Gastrocnemius medialis (tissue), 4 donors: ENCODE measurements around the gene TMEM115. TPM values are rescaled to one million over a fixed set of nuclear protein-coding genes. Genes with fewer than 3 reads are reported as not detected.

Source experiments
- ATAC-seq, 2 donors: fragments of 150-250 bp; one replicate each; pipeline ENCODE4 v1.9.1; 2016
- DNase-seq, 2 donors: peaks; one replicate each; pipeline ENCODE4 v3.0.0-alpha.2; 2019
- H3K27ac ChIP-seq, 4 donors: fragments of 200-600 bp; sonication (generic); 1 replicate in 1 of 4; 2 replicates in 3 of 4; pipeline ENCODE4 v1.5.1; 2016 to 2018; ENCODE audit warnings: mild to moderate bottlenecking in 2 of 4, moderate library complexity in 1 of 4
- H3K27me3 ChIP-seq, 3 donors: fragments of 200-600 bp; sonication (generic) in 2 of 3; 1 replicate in 1 of 3; 2 replicates in 2 of 3; pipeline versions ENCODE4 v1.5.1 to v1.6.0; 2016 to 2019; ENCODE audit warnings: mild to moderate bottlenecking in 1 of 3, moderate library complexity in 1 of 3
- H3K36me3 ChIP-seq, 2 donors: fragments of 200-600 bp; sonication (generic) in 1 of 2; one replicate each; pipeline ENCODE4 v1.5.1; 2017 to 2018
- H3K4me1 ChIP-seq, 2 donors: fragments of 200-600 bp; sonication (generic) in 1 of 2; one replicate each; pipeline ENCODE4 v1.5.1; 2016 to 2017; ENCODE audit warnings: mild to moderate bottlenecking in 2 of 2
- H3K4me3 ChIP-seq, 4 donors: fragments of 200-600 bp; sonication (generic) in 3 of 4; 1 replicate in 1 of 4; 2 replicates in 3 of 4; pipeline ENCODE4 v1.5.1; 2016 to 2019; ENCODE audit warnings: mild to moderate bottlenecking in 2 of 4
- H3K9me3 ChIP-seq, 3 donors: fragments of 200-600 bp; sonication (generic) in 2 of 3; 1 replicate in 1 of 3; 2 replicates in 2 of 3; pipeline ENCODE4 v1.5.1; 2016 to 2019
- CTCF ChIP-seq, 5 experiments: fragments of 450-650 bp in 3 of 5; fragments of 200-600 bp in 2 of 5; sonication (generic) in 2 of 5; IDR thresholded peaks in 4 of 5; conservative IDR thresholded peaks in 1 of 5; 1 replicate in 4 of 5; 2 replicates in 1 of 5; pipeline ENCODE4 v1.5.1; 2016 to 2019; ENCODE audit warnings: antibody characterized with exemption in 5 of 5, mild to moderate bottlenecking in 3 of 5, moderate library complexity in 3 of 5
- POLR2A ChIP-seq, 2 donors: fragments of 450-650 bp; IDR thresholded peaks; one replicate each; pipeline ENCODE4 v1.6.1; 2017; ENCODE audit warnings: antibody characterized with exemption in 2 of 2, mild to moderate bottlenecking in 2 of 2, moderate library complexity in 2 of 2
- in situ Hi-C, 4 donors: fragments of 200-750 bp; cut with MboI; loops; one replicate each; pipeline versions ENCODE4 v1.15.0 to v1.8.0; 2017; ENCODE audit warnings: low sequenced_read_pairs in 4 of 4
- intact Hi-C: fragments of 100-400 bp; cut with DNase I; formaldehyde crosslinking; loops from one replicate; pipeline ENCODE4 v1.15.1; 2023; ENCODE audit warnings: low total_unique reads
- total RNA-seq, 4 donors: library from RNA; depleted of rRNA; stranded (reverse); fragments of >200 nt; gene quantifications; one replicate each; pipeline versions ENCODE4 v1.1.0 to v1.2.3, GENCODE V29; 2016

The TMEM115 gene
- total RNA-seq, 4 donors from 2014 or later = 26.9 to 57.8 (median 42.3) TPM

GRCh38 chr3:50388016-50388719, 28.8 kb upstream of the TMEM115 start:
- H3K4me3 ChIP-seq = no peak overlapping the region
- peaks cover 18 to 23% of the 10 kb centered on the region in 2 donors for H3K4me1 ChIP-seq
- in situ Hi-C loops (no loop called here), intact Hi-C loops (loop anchor here (1.0 kb wide), 1 partner anchor 41 kb away; no protein-coding TSS in a partner anchor)
- H3K9me3 ChIP-seq = no peaks in the 10 kb centered on the region
- DNase-seq = no peak
- no peak for ATAC-seq
- H3K27me3 ChIP-seq = no peaks in the 10 kb centered on the region
- TF ChIP-seq POLR2A (IDR thresholded peaks at IDR 0.05) = no peak
- TF ChIP-seq CTCF (IDR thresholded peaks at IDR 0.05 in 4 of 5, conservative IDR thresholded peaks at IDR 0.05 in 1 of 5) = peak in 1 of 5 experiments; percentile 26
- H3K27ac ChIP-seq = no peak overlapping the region
- no peaks in the 10 kb centered on the region for H3K36me3 ChIP-seq

GRCh38 chr3:50385754-50386153, 26.4 kb upstream of the TMEM115 start:
- peaks cover 3 to 7% of the 10 kb centered on the region in 2 donors for H3K4me1 ChIP-seq
- no peaks in the 10 kb centered on the region for H3K27me3 ChIP-seq
- TF ChIP-seq POLR2A (IDR thresholded peaks at IDR 0.05) (no peak), CTCF (IDR thresholded peaks at IDR 0.05 in 4 of 5, conservative IDR thresholded peaks at IDR 0.05 in 1 of 5) (no peak)
- H3K27ac ChIP-seq = no peak overlapping the region
- intact Hi-C loops (no loop called here), in situ Hi-C loops (no loop called here)
- ATAC-seq (no peak), DNase-seq (no peak)
- H3K36me3 ChIP-seq = no peaks in the 10 kb centered on the region
- no peaks in the 10 kb centered on the region for H3K9me3 ChIP-seq
- H3K4me3 ChIP-seq = no peak overlapping the region

GRCh38 chr3:50383750-50384149, 24.4 kb upstream of the TMEM115 start:
- DNase-seq (no peak), ATAC-seq (no peak)
- no peak overlapping the region for H3K4me3 ChIP-seq
- H3K27me3 ChIP-seq = no peaks in the 10 kb centered on the region
- intact Hi-C loops (no loop called here), in situ Hi-C loops (no loop called here)
- no peaks in the 10 kb centered on the region for H3K9me3 ChIP-seq
- no peaks in the 10 kb centered on the region for H3K4me1 ChIP-seq
- H3K36me3 ChIP-seq = no peaks in the 10 kb centered on the region
- TF ChIP-seq POLR2A (IDR thresholded peaks at IDR 0.05) = no peak
- no peak for TF ChIP-seq CTCF (IDR thresholded peaks at IDR 0.05 in 4 of 5, conservative IDR thresholded peaks at IDR 0.05 in 1 of 5)
- H3K27ac ChIP-seq = no peak overlapping the region

- no peaks in the 10 kb centered on the region for H3K4me1 ChIP-seq
- intact Hi-C loops = no loop called here
- no peak for ATAC-seq
- H3K36me3 ChIP-seq = no peaks in the 10 kb centered on the region
- H3K27ac ChIP-seq = no peak overlapping the region
- DNase-seq = no peak
- TF ChIP-seq CTCF (IDR thresholded peaks at IDR 0.05 in 4 of 5, conservative IDR thresholded peaks at IDR 0.05 in 1 of 5) = no peak
- TF ChIP-seq POLR2A (IDR thresholded peaks at IDR 0.05) = no peak
- in situ Hi-C loops = no loop called here
- no peak overlapping the region for H3K4me3 ChIP-seq
- no peaks in the 10 kb centered on the region for H3K27me3 ChIP-seq
- H3K9me3 ChIP-seq = no peaks in the 10 kb centered on the region
These were observed 23.4 kb upstream of the TMEM115 start for GRCh38 chr3:50382722-50383121.

GRCh38 chr3:50381383-50381782, 22.1 kb upstream of the TMEM115 start:
- no peaks in the 10 kb centered on the region for H3K27me3 ChIP-seq
- intact Hi-C loops (no loop called here), in situ Hi-C loops (no loop called here)
- H3K36me3 ChIP-seq = no peaks in the 10 kb centered on the region
- no peaks in the 10 kb centered on the region for H3K9me3 ChIP-seq
- TF ChIP-seq POLR2A (IDR thresholded peaks at IDR 0.05) (no peak), CTCF (IDR thresholded peaks at IDR 0.05 in 4 of 5, conservative IDR thresholded peaks at IDR 0.05 in 1 of 5) (no peak)
- H3K27ac ChIP-seq = no peak overlapping the region
- DNase-seq (no peak), ATAC-seq (no peak)
- no peak overlapping the region for H3K4me3 ChIP-seq
- H3K4me1 ChIP-seq = no peaks in the 10 kb centered on the region
